Epithelial cell of esophagus (primary cell): ENCODE measurements around the gene AADACL2.
A peak's percentile ranks its signal among the peaks of the same experiment; 100 is the strongest.

Source experiments
- DNase-seq: peaks from one replicate; pipeline ENCODE4 v3.0.0; 2010; ENCODE audit warnings: low read depth
- H3K4me3 ChIP-seq: 2 replicates; pipeline ENCODE4 v1.5.1; 2011; ENCODE audit warnings: mild to moderate bottlenecking, low read length, control low read depth
- TF ChIP-seq, protein P1 (sequence below): IDR thresholded peaks from 2 replicates; pipeline ENCODE4 v1.5.1; 2011; ENCODE audit warnings: low read depth, mild to moderate bottlenecking, low read length, control low read depth, inconsistent platforms; ENCODE audit not compliant: insufficient read depth; ENCODE audit errors: missing control alignments

The AADACL2 gene

DNA sequence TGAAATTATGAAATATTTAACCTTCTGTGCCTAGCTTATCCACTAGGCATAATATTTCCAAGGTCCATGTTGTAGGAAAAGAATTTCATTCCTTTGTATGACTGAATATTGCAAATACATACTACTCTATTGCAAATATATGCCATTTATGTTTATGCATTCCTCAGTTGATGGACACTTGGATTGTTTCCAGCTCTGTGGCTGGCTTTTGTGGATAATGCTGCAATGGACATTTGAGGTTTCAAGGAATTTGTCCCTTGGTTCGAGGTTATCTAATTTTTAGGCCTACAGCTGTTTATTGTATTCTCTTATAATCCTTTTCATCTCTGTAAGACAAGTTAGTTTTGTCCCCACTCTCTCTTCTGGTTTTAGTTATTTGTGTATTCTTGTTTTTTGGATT, 7.7 kb upstream of the AADACL2 start:
- no peak for DNase-seq
- TF ChIP-seq, protein P1, sequence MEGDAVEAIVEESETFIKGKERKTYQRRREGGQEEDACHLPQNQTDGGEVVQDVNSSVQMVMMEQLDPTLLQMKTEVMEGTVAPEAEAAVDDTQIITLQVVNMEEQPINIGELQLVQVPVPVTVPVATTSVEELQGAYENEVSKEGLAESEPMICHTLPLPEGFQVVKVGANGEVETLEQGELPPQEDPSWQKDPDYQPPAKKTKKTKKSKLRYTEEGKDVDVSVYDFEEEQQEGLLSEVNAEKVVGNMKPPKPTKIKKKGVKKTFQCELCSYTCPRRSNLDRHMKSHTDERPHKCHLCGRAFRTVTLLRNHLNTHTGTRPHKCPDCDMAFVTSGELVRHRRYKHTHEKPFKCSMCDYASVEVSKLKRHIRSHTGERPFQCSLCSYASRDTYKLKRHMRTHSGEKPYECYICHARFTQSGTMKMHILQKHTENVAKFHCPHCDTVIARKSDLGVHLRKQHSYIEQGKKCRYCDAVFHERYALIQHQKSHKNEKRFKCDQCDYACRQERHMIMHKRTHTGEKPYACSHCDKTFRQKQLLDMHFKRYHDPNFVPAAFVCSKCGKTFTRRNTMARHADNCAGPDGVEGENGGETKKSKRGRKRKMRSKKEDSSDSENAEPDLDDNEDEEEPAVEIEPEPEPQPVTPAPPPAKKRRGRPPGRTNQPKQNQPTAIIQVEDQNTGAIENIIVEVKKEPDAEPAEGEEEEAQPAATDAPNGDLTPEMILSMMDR = no peak
- no peak overlapping the region for H3K4me3 ChIP-seq

DNA sequence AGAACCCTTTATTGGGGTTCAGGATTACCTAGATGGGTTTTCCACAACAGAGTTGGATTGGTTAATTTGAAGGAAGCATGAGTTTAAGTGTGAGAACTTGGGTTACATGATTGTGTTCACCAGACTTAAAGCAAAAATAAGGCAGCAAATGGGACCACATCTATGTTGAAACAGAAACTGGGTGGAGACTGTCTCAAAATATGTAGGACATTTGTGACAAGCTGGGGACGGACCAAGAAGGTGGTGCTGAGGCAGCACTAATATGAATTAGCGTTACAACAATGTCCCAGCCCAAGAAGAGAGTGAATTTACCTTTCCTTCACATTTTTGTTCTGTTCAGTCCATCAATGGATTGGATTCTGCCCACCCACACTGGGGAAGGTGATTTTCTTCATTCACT, 866 bp upstream of the AADACL2 start:
- H3K4me3 ChIP-seq = no peak overlapping the region
- TF ChIP-seq, protein P1 = no peak
- no peak for DNase-seq

DNA sequence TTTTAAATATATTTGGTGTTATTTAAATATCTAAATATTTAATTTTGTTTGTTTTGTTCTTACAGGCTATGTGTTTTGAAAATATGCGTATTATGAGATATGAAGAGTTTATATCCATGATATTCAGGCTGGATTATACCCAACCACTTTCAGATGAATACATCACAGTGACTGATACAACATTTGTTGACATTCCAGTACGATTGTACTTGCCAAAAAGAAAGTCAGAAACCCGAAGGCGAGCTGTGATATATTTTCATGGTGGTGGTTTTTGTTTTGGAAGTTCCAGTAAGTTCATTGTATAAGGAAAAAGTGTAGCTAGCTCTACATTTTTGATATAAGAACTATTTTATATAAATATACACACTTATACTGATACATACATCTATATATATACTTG, 6.9 kb downstream of the AADACL2 start:
- no peak overlapping the region for H3K4me3 ChIP-seq
- TF ChIP-seq, protein P1 = no peak
- DNase-seq = no peak

DNA sequence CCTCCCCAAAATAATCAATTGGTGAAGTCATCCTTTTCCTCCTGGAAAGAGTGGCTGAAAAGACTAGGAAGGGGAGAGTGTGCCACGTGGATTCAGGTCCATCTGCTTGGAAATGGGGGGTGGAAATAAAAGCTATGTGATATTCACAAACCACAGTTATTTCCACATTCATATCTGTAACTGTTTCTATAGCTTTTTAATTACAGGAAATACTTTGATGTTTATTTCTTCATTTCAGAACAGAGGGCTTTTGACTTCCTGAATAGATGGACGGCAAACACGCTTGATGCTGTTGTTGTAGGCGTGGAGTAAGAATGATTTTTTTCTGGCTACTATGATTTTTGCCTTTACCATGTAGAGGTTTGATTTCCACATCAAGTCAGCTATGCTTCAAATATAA, 10.1 kb downstream of the AADACL2 start:
- H3K4me3 ChIP-seq = no peak overlapping the region
- DNase-seq = no peak
- TF ChIP-seq, protein P1 = no peak

DNA sequence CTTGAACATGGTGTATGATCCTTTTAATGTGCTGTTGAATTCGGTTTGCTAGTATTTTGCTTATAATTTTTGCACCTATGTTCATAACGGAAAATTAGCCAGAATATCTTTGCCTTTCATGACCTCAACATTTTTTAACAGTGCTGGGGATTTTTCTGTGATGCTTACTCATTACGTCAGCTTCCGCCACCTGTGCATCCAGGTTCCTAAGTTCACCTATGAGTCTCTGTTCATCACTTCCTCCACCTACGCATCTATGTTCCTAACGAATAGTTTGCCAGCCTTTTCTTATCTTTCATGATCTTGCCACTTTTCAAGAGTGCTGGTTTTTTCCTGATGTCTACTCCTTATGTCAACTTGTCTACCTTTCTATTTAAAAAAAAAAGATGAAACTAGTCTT, 16.5 kb downstream of the AADACL2 start:
- peak; percentile 71 for DNase-seq
- no peak overlapping the region for H3K4me3 ChIP-seq
- TF ChIP-seq, protein P1 = no peak

DNA sequence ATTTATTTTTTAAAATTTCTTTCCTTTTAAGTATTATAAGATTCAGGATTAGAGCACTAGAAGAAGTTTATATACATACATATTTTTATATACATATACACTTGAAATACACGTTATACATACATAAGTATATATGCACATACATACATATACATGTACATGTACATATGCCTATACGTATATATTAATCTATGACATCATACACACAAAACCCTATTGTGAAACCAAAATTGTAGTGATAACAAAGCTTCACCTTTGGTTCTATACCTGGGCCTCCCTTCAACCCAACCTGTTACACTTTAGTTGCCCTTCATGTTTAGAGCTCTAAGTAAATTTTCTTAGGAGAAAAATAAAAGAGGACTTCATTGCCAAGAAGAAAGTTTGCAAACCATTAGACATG, 17.0 kb downstream of the AADACL2 start:
- H3K4me3 ChIP-seq = no peak overlapping the region
- TF ChIP-seq, protein P1 = no peak
- no peak for DNase-seq

DNA sequence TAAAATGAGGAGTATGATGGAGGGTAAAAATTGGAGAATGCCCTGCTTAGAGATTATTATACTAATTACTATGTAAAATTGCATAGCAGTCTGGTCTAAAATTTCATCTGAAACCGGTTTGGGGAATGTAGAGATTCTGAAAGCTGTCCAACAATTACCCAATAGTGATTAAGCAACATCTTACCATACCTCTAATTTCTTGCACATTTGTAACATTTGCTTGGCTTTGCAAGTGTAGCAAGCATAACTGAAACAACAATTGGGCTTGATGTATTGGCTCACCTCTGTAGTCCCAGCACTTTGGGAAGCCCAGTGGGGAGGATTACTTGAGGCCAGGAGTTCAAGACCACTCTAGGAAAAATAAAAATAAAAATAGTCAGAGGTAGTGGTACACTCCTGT, 17.4 kb downstream of the AADACL2 start:
- DNase-seq = peak; percentile 89
- no peak overlapping the region for H3K4me3 ChIP-seq
- TF ChIP-seq, protein P1 = no peak
